GM10266 (cell line): Measurements from ENCODE around the gene CCDC47.

Experiments
- DNase-seq: peaks from one replicate; pipeline ENCODE4 v3.0.0; 2012; ENCODE audit errors: extremely low spot score
- CTCF ChIP-seq: IDR thresholded peaks from 2 replicates; pipeline ENCODE4 v1.5.1; 2012; ENCODE audit warnings: mild to moderate bottlenecking, low read depth; ENCODE audit not compliant: control insufficient read depth, insufficient read depth; ENCODE audit errors: missing control alignments

CCDC47 gene

DNA sequence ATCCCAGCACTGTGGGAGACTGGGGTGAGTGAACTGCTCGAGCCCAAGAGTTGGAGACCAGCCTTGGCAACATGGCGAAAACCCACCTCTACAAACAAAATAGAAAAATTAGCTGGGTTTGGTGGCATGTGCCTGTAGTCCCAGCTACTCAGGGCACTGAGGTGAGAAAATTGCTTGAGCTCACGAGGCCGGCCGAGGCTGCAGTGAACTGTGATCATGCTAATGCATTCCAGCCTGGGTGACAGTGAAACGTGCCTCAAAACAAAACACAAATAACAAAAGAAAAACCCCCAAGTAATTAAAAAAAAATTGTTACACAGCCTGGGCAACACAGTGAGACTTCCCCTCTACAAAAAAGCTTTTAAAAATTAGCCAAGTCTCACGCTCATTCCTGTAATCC, 5.0 kb downstream of the CCDC47 start:
- TF ChIP-seq CTCF: no peak
- no peak for DNase-seq

GRCh38 chr17:63766754-63767153, 6.6 kb downstream of the CCDC47 start:
- DNase-seq: no peak

GRCh38 chr17:63764716-63765115, 8.7 kb downstream of the CCDC47 start:
- DNase-seq: no peak

More at GRCh38 chr17:63766754-63767153, 6.6 kb downstream of the CCDC47 start:
- no peak for TF ChIP-seq CTCF

GRCh38 chr17:63762161-63763078, 11.0 kb downstream of the CCDC47 start:
- no peak for DNase-seq
- TF ChIP-seq CTCF: no peak

More at GRCh38 chr17:63764716-63765115, 8.7 kb downstream of the CCDC47 start:
- TF ChIP-seq CTCF: no peak

- TF ChIP-seq CTCF: no peak
- no peak for DNase-seq
Observed at GRCh38 chr17:63760771-63761539, 12.4 kb downstream of the CCDC47 start.

DNA sequence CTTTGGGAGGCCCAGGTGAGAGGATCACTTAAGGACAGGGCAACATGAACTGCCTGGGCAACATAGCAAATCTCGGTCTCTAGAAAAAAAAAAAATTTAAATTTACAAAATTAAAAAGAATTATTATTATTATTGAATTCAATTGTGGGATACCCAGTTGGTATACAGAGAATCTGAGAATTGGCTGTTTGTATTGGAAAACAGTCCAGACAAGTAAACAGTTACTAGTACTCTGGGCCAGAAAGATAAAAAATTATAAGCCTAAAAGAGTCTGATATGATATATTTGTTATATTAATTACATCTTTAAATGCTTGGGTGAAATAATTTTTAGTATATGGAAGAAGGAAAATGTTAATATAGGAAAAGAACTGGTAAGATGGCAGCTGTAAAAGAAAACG, 15.0 kb downstream of the CCDC47 start:
- no peak for DNase-seq
- TF ChIP-seq CTCF: no peak

DNA sequence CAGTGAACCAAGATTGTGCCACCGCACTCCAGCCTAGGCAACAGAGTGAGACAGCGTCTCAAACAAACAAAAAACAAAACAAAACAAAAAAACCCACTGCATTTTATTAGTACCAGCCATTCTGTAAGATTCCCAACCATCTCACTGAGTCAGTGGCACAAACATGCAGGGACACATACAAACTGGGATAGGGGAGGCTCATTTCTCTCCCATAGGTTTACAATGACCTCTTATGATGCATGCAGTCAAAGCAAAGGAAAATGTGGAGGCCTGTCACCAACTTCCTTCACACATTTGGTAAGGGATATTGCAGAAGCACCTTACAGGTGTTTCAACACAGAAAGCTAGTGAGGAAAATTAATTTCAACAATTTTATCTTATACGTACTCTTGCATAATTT, 19.4 kb downstream of the CCDC47 start:
- TF ChIP-seq CTCF: no peak
- DNase-seq: no peak
